Stimulated activated CD8-positive, alpha-beta memory T cell treated with anti-CD3 and anti-CD28 coated beads, Interleukin-12 subunit alpha, Interleukin-12 subunit beta, amount 100 ng/mL, for 24 hours (primary cell): ENCODE data around the gene KYNU.
"Not testable (repeated sequence)": the region's sequence is repeated elsewhere in the genome, so short reads cannot be mapped to it uniquely, and the experiment has no call there.

Experiments used
- DNase-seq: peaks from one replicate; pipeline ENCODE4 v3.0.0-alpha.2; 2020; ENCODE audit errors: extremely low read depth

The KYNU gene

GRCh38 chr2:142915502-142915901 lies 38.0 kb downstream of the KYNU start:
- no peak for DNase-seq

- no peak for DNase-seq
Observed at GRCh38 chr2:142918624-142919023, 41.2 kb downstream of the KYNU start.

DNA sequence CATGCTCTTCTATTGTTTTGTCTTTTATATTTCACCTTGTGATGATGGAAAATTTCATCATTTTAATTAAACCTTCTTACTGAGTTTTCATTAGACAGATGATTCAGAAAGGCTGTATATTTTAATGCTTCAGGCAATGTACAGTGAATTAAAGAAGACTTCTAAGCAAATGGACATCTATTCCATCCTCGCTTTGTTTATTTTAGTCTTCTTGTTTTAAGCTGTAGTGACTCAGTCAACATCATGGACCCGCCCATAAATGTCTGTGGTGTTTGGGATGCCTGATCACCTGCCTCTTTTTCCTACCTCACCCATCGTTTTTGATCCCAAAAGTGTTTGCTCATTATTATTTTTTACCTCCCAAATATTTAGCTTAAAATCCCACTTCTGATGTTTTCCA lies 43.1 kb downstream of the KYNU start:
- no peak for DNase-seq

DNA sequence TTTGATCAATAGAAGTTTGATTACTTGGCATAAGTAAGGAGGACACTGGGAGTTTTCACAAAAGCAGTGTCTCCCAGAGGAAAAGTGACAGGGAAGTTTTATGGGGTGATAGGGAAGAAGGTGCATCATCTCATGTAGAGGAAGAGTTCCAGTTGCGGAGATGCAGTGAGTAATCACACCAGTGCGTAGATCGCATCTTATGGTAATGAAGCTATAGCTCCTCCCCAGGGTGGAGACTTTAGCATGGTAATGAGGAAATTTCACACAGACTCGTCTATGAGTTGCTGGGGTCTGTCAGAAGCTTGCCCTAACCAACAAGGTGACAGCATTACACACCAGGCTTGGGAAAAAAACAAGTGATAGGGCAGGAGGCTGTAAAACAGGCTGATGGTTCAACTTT lies 49.0 kb downstream of the KYNU start:
- no peak for DNase-seq

- DNase-seq, result no peak
Observed at GRCh38 chr2:142930835-142931398, 53.5 kb downstream of the KYNU start.

- DNase-seq, result no peak
Observed at GRCh38 chr2:142933916-142934315, 56.5 kb downstream of the KYNU start.

- no peak for DNase-seq
Observed at GRCh38 chr2:142935563-142936089, 58.2 kb downstream of the KYNU start.

- DNase-seq, result no peak
Observed at GRCh38 chr2:142936629-142937028, 59.2 kb downstream of the KYNU start.

GRCh38 chr2:142937347-142937746 lies 59.9 kb downstream of the KYNU start:
- no peak for DNase-seq

- DNase-seq, result no peak
Observed at GRCh38 chr2:142938240-142938639, 60.8 kb downstream of the KYNU start.

DNA sequence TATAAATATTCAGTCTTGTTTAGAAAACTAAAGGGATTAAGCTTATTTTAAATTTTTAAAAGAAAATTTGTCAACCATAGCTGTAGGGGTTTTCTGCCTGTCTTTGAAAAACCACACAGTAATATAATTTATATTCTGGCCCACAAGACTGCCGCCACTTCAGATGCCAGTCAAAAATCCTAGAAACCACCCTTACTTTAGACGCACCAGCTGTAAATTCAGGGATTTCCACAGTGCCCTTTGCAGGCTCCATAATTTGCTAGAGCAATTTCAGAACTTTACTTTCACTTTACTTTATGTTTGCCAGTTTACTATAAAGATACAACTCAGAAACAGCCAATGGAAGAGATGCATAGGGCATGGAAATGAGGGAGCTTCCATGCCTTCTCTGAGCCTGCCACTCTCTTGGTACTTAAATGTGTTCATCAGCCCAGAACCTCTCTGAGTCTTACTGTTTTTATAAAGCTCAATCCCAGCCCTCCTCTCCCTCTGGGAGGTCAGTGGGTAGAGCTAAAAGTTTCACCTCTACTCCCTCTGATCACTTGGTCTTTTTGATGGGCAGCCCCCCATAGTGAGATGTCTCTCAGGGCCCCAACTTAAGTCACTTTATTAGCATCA lies 63.3 kb downstream of the KYNU start:
- DNase-seq, result no peak

- DNase-seq, result no peak
Observed at GRCh38 chr2:142942690-142943089, 65.2 kb downstream of the KYNU start.

DNA sequence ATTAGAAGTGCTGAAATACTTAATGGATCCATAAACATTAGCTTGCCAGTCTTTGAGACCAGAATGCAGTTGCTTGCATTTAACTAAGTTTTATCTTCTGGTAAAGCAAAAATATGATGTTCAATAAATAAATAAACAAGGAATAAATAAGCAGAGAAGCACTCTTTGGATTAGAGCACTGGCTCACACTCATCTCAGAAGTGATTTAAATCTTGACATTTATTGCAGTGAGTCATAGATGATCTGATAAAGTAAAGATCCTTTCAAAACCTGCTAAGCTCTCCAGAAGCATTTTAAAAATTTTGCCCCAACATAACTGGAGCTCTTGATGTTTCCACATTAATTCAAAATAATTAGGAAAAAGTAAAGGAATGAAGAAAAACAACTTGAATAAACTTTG lies 66.8 kb downstream of the KYNU start:
- no peak for DNase-seq

GRCh38 chr2:142944721-142945120 lies 67.3 kb downstream of the KYNU start:
- DNase-seq, result no peak

- no peak for DNase-seq
Observed at GRCh38 chr2:142946941-142947340, 69.5 kb downstream of the KYNU start.

GRCh38 chr2:142948723-142949122 lies 71.3 kb downstream of the KYNU start:
- not testable (repeated sequence) for DNase-seq

DNA sequence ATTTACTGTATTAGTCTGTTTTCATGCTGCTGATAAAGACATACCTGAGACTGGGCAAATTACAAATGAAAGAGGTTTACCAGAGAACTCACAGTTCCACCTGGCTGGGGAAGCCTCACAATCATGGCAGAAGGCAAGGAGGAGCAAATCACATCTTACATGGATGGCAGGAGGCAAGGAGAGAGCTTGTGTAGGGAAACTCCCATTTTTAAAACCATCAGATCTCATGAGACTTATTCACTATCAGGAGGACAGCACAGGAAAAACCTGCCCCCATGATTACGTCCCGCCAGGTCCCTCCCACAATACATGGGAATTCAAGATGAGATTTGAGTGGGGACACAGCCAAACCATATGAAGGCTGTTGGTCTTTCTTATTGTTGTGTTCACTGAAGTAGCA lies 72.9 kb downstream of the KYNU start:
- DNase-seq, result not testable (repeated sequence)

- no peak for DNase-seq
Observed at GRCh38 chr2:142951190-142952007, 73.9 kb downstream of the KYNU start.

GRCh38 chr2:142952018-142952417 lies 74.6 kb downstream of the KYNU start:
- DNase-seq, result no peak

DNA sequence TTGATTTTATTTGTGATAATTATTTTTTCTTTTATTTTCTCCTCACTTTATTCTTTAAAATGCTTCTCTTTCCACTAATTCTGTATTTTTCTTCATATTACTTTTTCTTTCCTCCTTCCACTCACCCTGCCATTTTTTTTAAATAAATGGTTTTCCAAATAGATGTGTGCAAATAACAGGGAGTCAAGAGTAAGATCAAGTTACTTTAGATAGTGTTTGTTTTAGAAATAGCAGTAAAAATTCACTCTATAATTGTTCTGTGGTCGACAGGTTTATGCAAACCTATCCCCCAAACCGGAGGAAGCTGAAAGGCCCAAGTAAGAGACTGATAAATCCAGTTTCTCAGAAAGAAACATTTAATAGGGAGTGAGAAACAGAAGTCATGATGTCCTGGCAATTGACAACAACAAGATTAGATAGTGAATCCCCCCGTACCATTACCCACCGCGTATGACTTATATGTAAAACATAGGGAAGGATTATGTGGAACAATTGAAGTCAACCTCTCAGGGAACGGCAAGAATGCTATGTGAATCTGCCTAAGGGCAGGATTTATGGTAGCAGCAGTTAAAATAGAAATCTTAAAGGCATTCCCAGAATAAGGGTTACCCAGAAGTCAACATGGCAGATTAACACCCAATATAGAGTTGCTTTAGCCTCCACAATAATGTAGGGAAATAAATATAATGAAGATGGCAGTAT lies 75.5 kb downstream of the KYNU start:
- DNase-seq, result no peak

GRCh38 chr2:142954493-142954892 lies 77.0 kb downstream of the KYNU start:
- DNase-seq, result no peak

DNA sequence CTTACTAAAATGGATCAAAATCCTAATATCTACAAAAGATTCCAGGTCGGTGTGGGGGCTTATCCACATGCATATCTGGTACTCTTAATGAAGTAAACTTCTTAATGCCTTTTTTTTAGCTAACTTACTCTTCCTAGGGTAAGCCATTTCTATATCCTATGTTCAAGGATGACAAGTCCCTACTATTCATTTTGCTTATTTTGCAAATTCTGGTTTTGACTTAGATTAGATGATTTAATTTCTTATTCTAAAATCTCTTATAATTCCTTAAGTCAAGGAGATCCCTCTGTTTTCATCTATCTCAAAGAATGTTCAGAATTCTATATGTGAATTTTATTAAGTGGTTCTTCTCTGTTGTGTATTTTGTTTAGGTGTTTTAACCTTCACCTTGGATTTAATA lies 79.7 kb downstream of the KYNU start:
- no peak for DNase-seq
